ENCODE measurements around the gene PTPN5.

GRCh38 chr11:18749681-18750319 lies 41.8 kb downstream of the PTPN5 start:
- TF ChIP-seq SUZ12 (IDR thresholded peaks at IDR 0.05; ENCODE audit: extremely low read depth, insufficient read depth, insufficient read length) (no peak), ZNF274 (IDR thresholded peaks at IDR 0.05; ENCODE audit: low read depth, low read length) (no peak)

Measured in NT2/D1 (cell line).